Right lobe of liver (tissue), 6 donors: Measurements from ENCODE around the gene CTXND2. TPM values are rescaled to one million over a fixed set of nuclear protein-coding genes. Genes with fewer than 3 reads are reported as not detected.

Source experiments
- ATAC-seq, 4 donors: fragments of 200-7000 bp; cut with Tn5 transposase; one replicate each; pipeline ENCODE4 v1.9.1; 2020; ENCODE audit warnings: mild to moderate bottlenecking in 4 of 4, moderate library complexity in 4 of 4
- DNase-seq, 3 donors: peaks; one replicate each; pipeline ENCODE4 v3.0.0-alpha.2; 2020
- H3K27ac ChIP-seq, 3 donors: fragments of 200-600 bp; one replicate each; pipeline ENCODE4 v1.8.0; 2022
- H3K27me3 ChIP-seq, 2 donors: fragments of 200-600 bp; one replicate each; pipeline ENCODE4 v1.8.0; 2022
- H3K36me3 ChIP-seq, 4 donors: fragments of 200-600 bp; sonication (generic) in 1 of 4; one replicate each; pipeline versions ENCODE4 v1.5.1 to v1.8.0; 2017 to 2022; ENCODE audit warnings: control low read depth in 1 of 4
- H3K4me1 ChIP-seq, 4 donors: fragments of 200-600 bp; sonication (generic) in 1 of 4; one replicate each; pipeline versions ENCODE4 v1.5.1 to v1.8.0; 2017 to 2022; ENCODE audit warnings: control low read depth in 1 of 4
- H3K4me3 ChIP-seq, 3 donors: fragments of 200-600 bp; one replicate each; pipeline ENCODE4 v1.8.0; 2022
- H3K9me3 ChIP-seq, 4 donors: fragments of 200-600 bp; sonication (generic) in 1 of 4; one replicate each; pipeline versions ENCODE4 v1.5.1 to v1.8.0; 2017 to 2022; ENCODE audit warnings: control low read depth in 1 of 4
- CTCF ChIP-seq, 4 donors: fragments of 200-600 bp in 3 of 4; fragments of 450-650 bp in 1 of 4; IDR thresholded peaks; one replicate each; pipeline versions ENCODE4 v1.5.1 to v1.8.0; 2016 to 2022; ENCODE audit warnings: antibody characterized with exemption in 4 of 4, mild to moderate bottlenecking in 2 of 4
- POLR2A ChIP-seq: fragments of 450-650 bp; IDR thresholded peaks from one replicate; pipeline ENCODE4 v1.6.1; 2017; ENCODE audit warnings: antibody characterized with exemption, mild to moderate bottlenecking
- WGBS: methylation state at CpG from one replicate; pipeline ENCODE4 v1.1.6; 2018; ENCODE audit warnings: low coverage, low lambda C conversion rate; ENCODE audit not compliant: insufficient coverage; ENCODE audit errors: missing lambda C conversion rate; 5-methylcytosine and 5-hydroxymethylcytosine counted together
- intact Hi-C, 2 donors: fragments of 100-400 bp; cut with DNase I; formaldehyde crosslinking; loops; one replicate each; pipeline versions ENCODE4 v1.11.2 to v1.14.1; 2022
- total RNA-seq, 6 experiments: library from RNA; depleted of rRNA in 2 of 6; stranded (reverse); fragments of >200 nt in 2 of 6; fragmentation: NEBNext Ultra II Directional in 3 of 6; extraction: Animal tissue kit (Norgen Biotek cat#: 25700) in 3 of 6; gene quantifications; one replicate each; pipeline versions ENCODE4 v1.1.0 to v1.2.4, GENCODE V29; 2016 to 2023
- donor health status: DM: no; HTN: yes; CAD: no.
- donor health status: DM: no; HTN: no; CAD: no.
- donor health status: DM: no; HTN: no; CAD: no.
- donor health status: DM: no; HTN: yes; CAD: no.
- donor health status: DM: no; HTN: yes; CAD: no.

The CTXND2 gene
- total RNA-seq, 6 experiments from 2014 or later: not detected

- DNase-seq: peak in 2 of 3 donors; percentile 48 to 79
- intact Hi-C loops: loop anchor here in 1 of 2 donors (10.0 kb wide), 1 partner anchor 72 kb away; no protein-coding TSS in a partner anchor
These were observed 35.6 kb downstream of the CTXND2 start for GRCh38 chr1:150922519-150922975.

GRCh38 chr1:150925080-150925479 is 38.1 kb downstream of the CTXND2 start:
- DNase-seq (peak in 1 of 3 donors; percentile 50), ATAC-seq (no peak)
- no peaks in the 10 kb centered on the region for H3K9me3 ChIP-seq
- intact Hi-C loops: loop anchor here in 1 of 2 donors (10.0 kb wide), 1 partner anchor 70 kb away; no protein-coding TSS in a partner anchor
- H3K27me3 ChIP-seq: no peaks in the 10 kb centered on the region
- 86% methylated on average over 23 of the region's 23 CpGs for WGBS
- H3K27ac ChIP-seq: peak overlapping the region in 1 of 3 donors; percentile 66
- peaks cover 0 to 19% (median 8%) of the 10 kb centered on the region in 4 donors for H3K36me3 ChIP-seq
- no peak for TF ChIP-seq POLR2A
- no peak for TF ChIP-seq CTCF (IDR thresholded peaks at IDR 0.05)
- H3K4me1 ChIP-seq: peaks cover 0 to 14% (median 3%) of the 10 kb centered on the region in 4 donors
- peak overlapping the region in 2 of 3 donors; percentile 67 to 69 for H3K4me3 ChIP-seq

More at GRCh38 chr1:150922519-150922975, 35.6 kb downstream of the CTXND2 start:
- Histone ChIP-seq H3K4me1 (peaks cover 0 to 14% (median 3%) of the 10 kb centered on the region in 4 donors), H3K9me3 (no peaks in the 10 kb centered on the region), H3K27me3 (no peaks in the 10 kb centered on the region), H3K27ac (no peak overlapping the region), H3K4me3 (no peak overlapping the region), H3K36me3 (peaks cover 0 to under 1% (median 0%) of the 10 kb centered on the region in 4 donors)
- ATAC-seq: peak; percentile 61 to 71 (median 68)
- TF ChIP-seq POLR2A (no peak), CTCF (IDR thresholded peaks at IDR 0.05) (peak; percentile 69 to 81 (median 75))
- 33% methylated on average over 2 of the region's 2 CpGs for WGBS

- WGBS: under 1% methylated on average over 30 of the region's 39 CpGs
- DNase-seq: peak; percentile 94 to 97 (median 96)
- peak in 1 of 4 donors; percentile 13 for TF ChIP-seq CTCF (IDR thresholded peaks at IDR 0.05)
- TF ChIP-seq POLR2A: peak; percentile 28
- Histone ChIP-seq H3K9me3 (no peaks in the 10 kb centered on the region), H3K36me3 (peaks cover 0 to 31% (median 13%) of the 10 kb centered on the region in 4 donors), H3K4me3 (peak within 1 kb of the TSS; percentile 60 to 69 (median 67)), H3K4me1 (peaks cover 0 to 14% (median 3%) of the 10 kb centered on the region in 4 donors), H3K27me3 (no peaks in the 10 kb centered on the region), H3K27ac (peak within 1 kb of the TSS; percentile 63 to 77 (median 66))
- ATAC-seq: peak; percentile 95 to 99 (median 98)
- intact Hi-C loops: loop anchor here in 1 of 2 donors (10.0 kb wide), 1 partner anchor 69 kb away; no protein-coding TSS in a partner anchor
These were observed 39.3 kb downstream of the CTXND2 start, which contains the start of gene SETDB1 for GRCh38 chr1:150926097-150926741. Gene SETDB1 (plus strand): TSS chr1:150926363. CDS start chr1:150927715, 1,352 bp downstream.

GRCh38 chr1:150927624-150928023 is 40.7 kb downstream of the CTXND2 start:
- H3K36me3 ChIP-seq: peaks cover 0 to 45% (median 13%) of the 10 kb centered on the region in 4 donors
- ATAC-seq: no peak
- 89% methylated on average over 4 of the region's 4 CpGs for WGBS
- intact Hi-C loops: loop anchor here in 1 of 2 donors (10.0 kb wide), 1 partner anchor 67 kb away; no protein-coding TSS in a partner anchor
- H3K27me3 ChIP-seq: no peaks in the 10 kb centered on the region
- peaks cover 0 to 8% (median 3%) of the 10 kb centered on the region in 4 donors for H3K4me1 ChIP-seq
- H3K4me3 ChIP-seq: no peak overlapping the region
- no peak for DNase-seq
- no peak overlapping the region for H3K27ac ChIP-seq
- TF ChIP-seq CTCF (IDR thresholded peaks at IDR 0.05): no peak
- no peak for TF ChIP-seq POLR2A
- no peaks in the 10 kb centered on the region for H3K9me3 ChIP-seq
